ENCODE data around the gene ELMOD1.

DNA sequence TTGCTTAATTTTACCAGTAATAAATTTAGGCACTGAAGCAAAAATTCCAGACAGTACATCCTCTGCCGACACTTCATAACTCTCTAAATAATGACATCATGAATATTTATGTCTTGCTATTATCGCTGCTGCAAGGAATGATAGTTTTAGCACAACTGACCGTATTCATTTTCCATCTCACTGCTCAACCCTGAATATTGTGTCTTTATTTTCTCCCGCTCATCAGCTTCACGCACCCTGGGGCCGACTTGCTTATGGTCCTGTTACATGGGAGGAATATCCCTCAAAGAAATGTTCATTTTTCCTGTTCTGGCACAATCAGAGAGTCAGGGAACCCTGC lies 87.7 kb downstream of the ELMOD1 start:
- no peak for TF ChIP-seq POLR2A (IDR thresholded peaks at IDR 0.05; ENCODE audit: low read length)
- TF ChIP-seq GATA1 (IDR thresholded peaks at IDR 0.05; ENCODE audit: low read depth, low read length), result no peak
